ENCODE measurements around the gene PTPRM. TPM values are rescaled to one million over a fixed set of nuclear protein-coding genes. Genes with fewer than 3 reads are reported as not detected.

The PTPRM gene
- total RNA-seq, 1 donor, result 84.7 TPM

DNA sequence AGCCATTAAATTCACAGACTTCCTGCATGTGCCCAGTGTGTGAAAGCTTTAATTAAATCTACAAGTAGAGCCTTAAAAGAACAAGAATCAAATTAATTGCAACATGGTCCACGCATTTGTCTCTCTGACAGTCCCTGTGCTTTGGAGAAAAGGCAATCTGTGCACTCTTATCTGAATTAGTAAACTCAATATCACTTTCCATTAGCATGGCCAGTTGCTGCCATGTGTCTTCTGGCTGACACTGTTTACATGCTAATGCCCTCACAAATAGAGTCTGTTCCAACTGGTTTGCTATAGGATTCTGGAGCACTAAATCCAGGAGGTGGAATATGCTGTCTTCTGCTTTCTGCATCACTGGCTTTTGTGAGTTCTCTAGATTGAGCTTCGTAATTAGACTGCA, 607.7 kb downstream of the PTPRM start:
- Histone ChIP-seq H3K36me3 (ENCODE audit: insufficient read depth, low read length) (no peaks in the 10 kb centered on the region), H3K27me3 (ENCODE audit: insufficient read depth, low read length) (no peaks in the 10 kb centered on the region), H3K4me3 (ENCODE audit: insufficient read depth, low read length) (no peak overlapping the region), H3K9me3 (ENCODE audit: low read depth, low read length) (no peaks in the 10 kb centered on the region), H3K4me1 (ENCODE audit: insufficient read depth, low read length) (no peaks in the 10 kb centered on the region), H4K20me1 (ENCODE audit: insufficient read depth, low read length) (no peaks in the 10 kb centered on the region), H2AFZ (ENCODE audit: low read length) (no peak overlapping the region), H3K4me2 (ENCODE audit: insufficient read depth, low read length) (no peak overlapping the region), H3K79me2 (ENCODE audit: insufficient read depth, low read length) (no peaks in the 10 kb centered on the region), H3K27ac (ENCODE audit: low read depth, low read length) (no peak overlapping the region)
- TF ChIP-seq, protein P1, sequence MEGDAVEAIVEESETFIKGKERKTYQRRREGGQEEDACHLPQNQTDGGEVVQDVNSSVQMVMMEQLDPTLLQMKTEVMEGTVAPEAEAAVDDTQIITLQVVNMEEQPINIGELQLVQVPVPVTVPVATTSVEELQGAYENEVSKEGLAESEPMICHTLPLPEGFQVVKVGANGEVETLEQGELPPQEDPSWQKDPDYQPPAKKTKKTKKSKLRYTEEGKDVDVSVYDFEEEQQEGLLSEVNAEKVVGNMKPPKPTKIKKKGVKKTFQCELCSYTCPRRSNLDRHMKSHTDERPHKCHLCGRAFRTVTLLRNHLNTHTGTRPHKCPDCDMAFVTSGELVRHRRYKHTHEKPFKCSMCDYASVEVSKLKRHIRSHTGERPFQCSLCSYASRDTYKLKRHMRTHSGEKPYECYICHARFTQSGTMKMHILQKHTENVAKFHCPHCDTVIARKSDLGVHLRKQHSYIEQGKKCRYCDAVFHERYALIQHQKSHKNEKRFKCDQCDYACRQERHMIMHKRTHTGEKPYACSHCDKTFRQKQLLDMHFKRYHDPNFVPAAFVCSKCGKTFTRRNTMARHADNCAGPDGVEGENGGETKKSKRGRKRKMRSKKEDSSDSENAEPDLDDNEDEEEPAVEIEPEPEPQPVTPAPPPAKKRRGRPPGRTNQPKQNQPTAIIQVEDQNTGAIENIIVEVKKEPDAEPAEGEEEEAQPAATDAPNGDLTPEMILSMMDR (IDR thresholded peaks at IDR 0.05; ENCODE audit: extremely low read depth, low read depth, low read length), result no peak
- DNase-seq (ENCODE audit: insufficient read length, low spot score, missing footprints), result no peak

DNA sequence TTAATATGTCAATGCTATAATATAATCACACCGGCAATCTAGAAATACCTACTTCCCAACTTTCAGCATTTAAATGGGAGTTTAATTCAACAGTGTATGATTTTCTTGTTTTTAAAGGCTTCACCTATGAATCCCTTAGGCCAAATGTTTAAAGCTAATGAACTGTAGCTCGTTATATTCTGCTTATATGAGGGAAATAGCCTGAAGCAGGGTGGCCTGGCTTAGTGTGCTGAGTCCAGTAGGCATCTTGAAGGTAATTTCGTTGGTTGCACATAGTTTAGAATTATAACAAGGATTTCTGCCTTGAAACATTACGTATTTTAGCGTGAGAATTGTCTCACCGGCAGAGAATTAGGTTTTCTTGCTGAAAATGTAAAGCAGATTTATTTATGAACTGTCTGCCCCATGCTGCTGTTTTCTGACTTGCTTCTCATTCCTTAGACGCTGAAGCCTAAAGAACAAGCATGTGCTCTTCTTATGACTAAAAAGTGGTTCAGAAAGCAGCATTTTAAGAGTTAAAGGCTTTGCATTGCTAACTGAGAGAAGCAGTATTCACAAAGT, 608.5 kb downstream of the PTPRM start:
- Histone ChIP-seq H3K4me2 (ENCODE audit: insufficient read depth, low read length) (no peak overlapping the region), H3K9me3 (ENCODE audit: low read depth, low read length) (no peaks in the 10 kb centered on the region), H4K20me1 (ENCODE audit: insufficient read depth, low read length) (no peaks in the 10 kb centered on the region), H3K36me3 (ENCODE audit: insufficient read depth, low read length) (no peaks in the 10 kb centered on the region), H3K79me2 (ENCODE audit: insufficient read depth, low read length) (no peaks in the 10 kb centered on the region), H3K27me3 (ENCODE audit: insufficient read depth, low read length) (no peaks in the 10 kb centered on the region), H2AFZ (ENCODE audit: low read length) (no peak overlapping the region), H3K4me3 (ENCODE audit: insufficient read depth, low read length) (no peak overlapping the region), H3K4me1 (ENCODE audit: insufficient read depth, low read length) (no peaks in the 10 kb centered on the region), H3K27ac (ENCODE audit: low read depth, low read length) (no peak overlapping the region)
- DNase-seq (ENCODE audit: insufficient read length, low spot score, missing footprints), result no peak
- TF ChIP-seq, protein P1 (IDR thresholded peaks at IDR 0.05; ENCODE audit: extremely low read depth, low read depth, low read length), result no peak

DNA sequence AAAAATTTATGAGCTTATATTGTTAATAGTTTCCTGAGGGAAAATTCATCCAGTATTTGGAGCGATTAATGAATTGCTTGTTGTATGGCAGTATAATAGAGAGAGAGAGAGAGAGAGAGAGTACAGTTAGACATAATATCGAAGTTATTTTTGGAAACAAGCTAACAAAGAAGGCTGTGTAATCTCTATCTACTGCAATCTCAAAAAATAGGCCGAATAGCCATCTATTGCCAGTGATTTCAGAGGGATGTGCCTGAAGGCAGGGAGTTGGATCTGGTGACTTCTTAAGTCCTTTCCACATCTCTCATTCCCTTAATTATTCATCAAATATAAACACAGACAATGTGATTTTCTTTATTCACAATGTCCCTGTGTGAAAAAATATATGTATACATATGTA, 609.0 kb downstream of the PTPRM start:
- Histone ChIP-seq H3K27ac (ENCODE audit: low read depth, low read length) (no peak overlapping the region), H4K20me1 (ENCODE audit: insufficient read depth, low read length) (no peaks in the 10 kb centered on the region), H3K36me3 (ENCODE audit: insufficient read depth, low read length) (no peaks in the 10 kb centered on the region), H3K79me2 (ENCODE audit: insufficient read depth, low read length) (no peaks in the 10 kb centered on the region), H2AFZ (ENCODE audit: low read length) (no peak overlapping the region), H3K27me3 (ENCODE audit: insufficient read depth, low read length) (no peaks in the 10 kb centered on the region), H3K4me2 (ENCODE audit: insufficient read depth, low read length) (no peak overlapping the region), H3K4me3 (ENCODE audit: insufficient read depth, low read length) (no peak overlapping the region), H3K4me1 (ENCODE audit: insufficient read depth, low read length) (no peaks in the 10 kb centered on the region), H3K9me3 (ENCODE audit: low read depth, low read length) (no peaks in the 10 kb centered on the region)
- no peak for DNase-seq (ENCODE audit: insufficient read length, low spot score, missing footprints)
- TF ChIP-seq, protein P1 (IDR thresholded peaks at IDR 0.05; ENCODE audit: extremely low read depth, low read depth, low read length), result no peak

DNA sequence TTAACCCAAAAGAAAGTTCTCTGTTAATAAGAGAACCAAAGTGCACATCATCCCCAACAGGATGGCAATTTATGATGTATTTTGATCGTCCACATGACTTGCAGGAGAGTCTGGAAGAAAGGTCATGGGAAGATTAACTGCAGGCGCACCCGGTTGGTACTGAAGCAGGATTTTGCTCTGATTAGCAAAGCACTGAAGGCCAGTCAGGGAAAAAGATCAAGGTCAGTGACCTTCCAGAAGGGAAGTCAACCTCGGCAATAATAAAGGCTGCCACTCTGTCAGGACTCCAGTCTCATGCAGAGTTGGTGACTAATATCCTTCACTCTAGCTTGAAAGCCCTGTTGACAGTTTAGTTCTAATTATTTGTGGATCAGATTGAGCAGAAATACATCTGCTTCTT, 609.4 kb downstream of the PTPRM start:
- Histone ChIP-seq H3K27ac (ENCODE audit: low read depth, low read length) (no peak overlapping the region), H2AFZ (ENCODE audit: low read length) (no peak overlapping the region), H4K20me1 (ENCODE audit: insufficient read depth, low read length) (no peaks in the 10 kb centered on the region), H3K36me3 (ENCODE audit: insufficient read depth, low read length) (no peaks in the 10 kb centered on the region), H3K4me3 (ENCODE audit: insufficient read depth, low read length) (no peak overlapping the region), H3K27me3 (ENCODE audit: insufficient read depth, low read length) (no peaks in the 10 kb centered on the region), H3K9me3 (ENCODE audit: low read depth, low read length) (no peaks in the 10 kb centered on the region), H3K4me1 (ENCODE audit: insufficient read depth, low read length) (no peaks in the 10 kb centered on the region), H3K79me2 (ENCODE audit: insufficient read depth, low read length) (no peaks in the 10 kb centered on the region), H3K4me2 (ENCODE audit: insufficient read depth, low read length) (no peak overlapping the region)
- TF ChIP-seq, protein P1 (IDR thresholded peaks at IDR 0.05; ENCODE audit: extremely low read depth, low read depth, low read length), result no peak
- no peak for DNase-seq (ENCODE audit: insufficient read length, low spot score, missing footprints)

Measured in osteoblast (primary cell).